Measurements from ENCODE around the gene GRM8.
"Not testable (repeated sequence)": the region's sequence is repeated elsewhere in the genome, so short reads cannot be mapped to it uniquely, and the experiment has no call there.

The GRM8 gene

DNA sequence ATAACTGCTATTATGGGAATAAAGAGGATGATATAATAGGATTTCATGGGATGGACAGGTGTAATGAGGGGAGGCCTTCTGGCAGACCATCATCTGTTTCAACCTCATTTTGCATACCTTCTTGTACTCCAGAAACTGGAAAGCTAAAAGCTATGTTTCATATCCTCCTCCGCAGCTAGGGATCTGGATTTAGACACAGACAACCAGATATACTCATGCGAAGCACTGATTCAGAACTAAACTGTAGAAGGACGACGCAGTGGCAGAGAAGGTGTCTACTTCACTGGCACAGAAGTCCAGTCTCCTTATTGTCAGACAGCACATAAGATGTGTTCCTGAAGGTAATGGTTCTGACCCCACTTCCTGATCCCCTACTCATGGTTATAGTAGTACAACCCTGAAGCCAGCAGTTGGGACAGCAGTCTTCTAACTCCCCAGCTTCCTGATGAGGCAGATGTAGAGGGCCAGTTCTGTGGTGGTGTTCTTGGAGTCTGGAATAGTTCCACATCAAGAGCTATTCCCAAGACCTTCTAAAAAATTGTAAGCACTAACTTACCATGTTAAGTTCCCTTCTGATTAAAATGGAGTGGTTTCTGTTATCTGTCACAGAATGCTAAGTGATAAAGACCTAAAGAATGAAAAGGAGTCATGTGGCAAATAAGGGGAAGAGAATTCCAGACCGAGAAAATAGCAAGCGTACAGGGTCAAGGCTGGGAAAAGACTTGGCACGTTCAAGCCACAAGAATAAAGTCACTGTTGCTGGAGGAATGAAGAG lies 550.3 kb downstream of the GRM8 start:
- DNase-seq, result no peak

DNA sequence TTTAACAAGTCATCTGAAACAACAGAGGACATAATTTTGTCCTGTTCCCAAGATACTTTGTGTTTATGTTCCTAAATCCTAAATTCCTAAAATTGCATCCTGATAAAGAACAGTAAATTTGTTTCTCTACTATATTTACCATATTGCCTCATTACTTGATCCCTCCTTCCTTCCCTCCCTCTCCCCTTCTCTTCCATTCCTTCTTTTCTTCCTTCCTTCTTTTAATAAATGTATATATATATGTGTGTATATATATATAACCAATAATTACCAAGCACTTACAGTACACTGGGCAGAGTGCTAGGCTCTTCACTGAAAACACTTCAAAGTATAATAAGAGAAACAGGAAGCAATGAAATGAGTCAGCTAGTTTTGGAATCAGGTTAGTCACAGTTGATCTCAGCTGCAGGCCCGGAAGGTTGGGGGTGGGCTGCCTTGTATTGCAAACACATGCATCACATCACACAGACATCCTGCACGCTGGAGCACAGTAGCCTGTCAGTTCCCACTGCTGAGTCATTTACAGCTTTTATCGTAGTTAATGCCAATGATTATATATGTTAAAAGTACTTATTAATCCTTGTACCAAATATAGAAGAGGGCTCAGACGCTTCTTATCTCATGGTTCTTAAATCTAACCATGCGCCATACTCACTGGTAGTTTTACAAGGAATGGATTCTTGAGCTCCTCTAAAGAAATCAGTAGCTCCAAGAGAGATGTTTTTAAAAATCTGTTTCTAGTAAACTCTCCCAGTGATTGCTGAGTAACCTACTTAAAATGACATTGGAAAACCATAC lies 551.7 kb downstream of the GRM8 start:
- DNase-seq, result no peak

DNA sequence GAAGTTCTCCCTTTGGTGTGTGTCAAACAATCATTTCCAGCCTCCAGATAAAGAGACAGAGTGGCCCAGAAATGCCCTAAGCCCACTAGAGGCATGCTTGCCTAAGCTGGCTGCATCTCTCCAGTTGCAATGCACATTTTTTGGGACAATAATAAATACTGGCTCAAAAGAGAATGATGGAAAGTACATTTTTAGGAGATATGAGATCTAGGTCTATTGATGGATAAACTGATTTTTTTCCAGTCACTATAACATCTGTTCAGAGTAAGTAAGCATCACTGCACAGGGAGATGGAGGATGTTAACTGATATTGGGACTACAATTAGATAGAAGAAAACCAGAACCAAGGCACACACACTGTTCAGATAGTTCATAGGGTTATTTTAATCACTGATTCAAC lies 553.0 kb downstream of the GRM8 start:
- DNase-seq, result no peak

DNA sequence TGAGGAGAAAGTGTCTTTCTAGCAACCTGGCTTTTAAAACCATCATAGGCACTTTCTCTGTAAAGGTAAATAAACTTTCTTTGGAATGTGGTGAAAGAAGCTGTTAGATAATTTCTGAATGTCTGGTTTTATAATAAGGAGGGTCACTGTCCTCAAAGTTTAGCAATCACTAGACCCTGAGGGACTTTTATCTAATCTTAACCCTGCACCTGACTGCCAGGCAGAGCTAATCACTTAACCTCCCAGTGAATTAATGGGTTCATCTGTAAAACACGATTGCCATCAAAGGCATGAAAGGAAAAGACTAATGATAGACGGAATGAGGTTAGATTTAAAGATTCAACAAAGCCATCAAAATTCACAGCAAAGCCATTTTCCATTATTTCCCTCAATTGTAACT lies 553.8 kb downstream of the GRM8 start:
- no peak for DNase-seq

DNA sequence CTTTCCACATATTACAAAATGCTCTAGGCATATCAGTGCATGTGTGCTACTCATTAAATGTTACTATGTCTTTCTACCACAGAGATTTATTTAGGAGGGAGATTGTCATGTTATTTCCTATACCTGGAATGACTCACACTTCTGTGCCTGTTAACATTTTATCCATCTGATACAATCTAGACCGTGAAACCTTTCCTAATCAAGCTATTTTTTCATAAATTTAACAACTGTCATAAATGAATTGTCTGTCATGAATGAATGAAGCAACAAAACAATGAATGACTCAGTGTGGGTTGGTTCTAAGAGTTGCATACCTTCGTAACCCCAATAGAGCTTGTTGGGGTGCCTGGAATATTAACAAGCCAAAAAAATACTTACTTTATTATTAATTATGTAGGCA lies 554.3 kb downstream of the GRM8 start:
- no peak for DNase-seq

DNA sequence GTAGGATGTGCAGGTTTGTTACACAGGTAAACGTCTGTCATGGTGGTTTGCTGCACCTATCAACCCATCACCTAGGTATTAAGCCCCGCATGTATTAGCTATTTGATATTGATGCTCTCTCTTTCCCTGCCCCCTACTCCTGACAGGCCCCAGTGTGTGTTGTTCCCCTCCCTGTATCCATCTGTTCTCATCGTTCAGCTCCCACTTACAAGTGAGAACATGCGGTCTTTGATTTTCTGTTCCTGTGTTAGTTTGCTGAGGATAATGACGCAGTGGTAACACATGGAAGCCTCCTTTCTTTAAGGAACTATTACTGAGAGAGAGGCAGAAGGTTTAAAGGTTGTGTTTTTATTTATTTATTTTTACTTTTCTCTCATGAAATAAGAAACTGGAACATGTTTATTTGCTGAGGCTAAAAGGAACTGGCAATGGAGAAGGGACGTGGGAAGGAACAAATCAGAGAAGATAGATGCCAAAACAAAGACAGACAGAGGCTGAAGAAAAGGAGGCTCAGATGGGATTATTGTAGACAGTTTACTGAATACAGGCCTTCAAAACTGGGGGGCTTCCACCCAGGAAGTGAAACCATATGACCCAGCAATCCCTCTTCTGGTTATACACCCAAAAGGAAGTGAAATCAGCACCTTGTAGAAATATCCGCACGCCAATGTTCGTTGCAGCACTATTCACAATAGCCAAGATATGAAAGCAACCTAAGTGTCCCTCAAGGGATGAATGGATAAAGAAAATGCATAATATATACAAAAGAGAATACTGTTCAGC lies 556.3 kb downstream of the GRM8 start:
- DNase-seq, result no peak

DNA sequence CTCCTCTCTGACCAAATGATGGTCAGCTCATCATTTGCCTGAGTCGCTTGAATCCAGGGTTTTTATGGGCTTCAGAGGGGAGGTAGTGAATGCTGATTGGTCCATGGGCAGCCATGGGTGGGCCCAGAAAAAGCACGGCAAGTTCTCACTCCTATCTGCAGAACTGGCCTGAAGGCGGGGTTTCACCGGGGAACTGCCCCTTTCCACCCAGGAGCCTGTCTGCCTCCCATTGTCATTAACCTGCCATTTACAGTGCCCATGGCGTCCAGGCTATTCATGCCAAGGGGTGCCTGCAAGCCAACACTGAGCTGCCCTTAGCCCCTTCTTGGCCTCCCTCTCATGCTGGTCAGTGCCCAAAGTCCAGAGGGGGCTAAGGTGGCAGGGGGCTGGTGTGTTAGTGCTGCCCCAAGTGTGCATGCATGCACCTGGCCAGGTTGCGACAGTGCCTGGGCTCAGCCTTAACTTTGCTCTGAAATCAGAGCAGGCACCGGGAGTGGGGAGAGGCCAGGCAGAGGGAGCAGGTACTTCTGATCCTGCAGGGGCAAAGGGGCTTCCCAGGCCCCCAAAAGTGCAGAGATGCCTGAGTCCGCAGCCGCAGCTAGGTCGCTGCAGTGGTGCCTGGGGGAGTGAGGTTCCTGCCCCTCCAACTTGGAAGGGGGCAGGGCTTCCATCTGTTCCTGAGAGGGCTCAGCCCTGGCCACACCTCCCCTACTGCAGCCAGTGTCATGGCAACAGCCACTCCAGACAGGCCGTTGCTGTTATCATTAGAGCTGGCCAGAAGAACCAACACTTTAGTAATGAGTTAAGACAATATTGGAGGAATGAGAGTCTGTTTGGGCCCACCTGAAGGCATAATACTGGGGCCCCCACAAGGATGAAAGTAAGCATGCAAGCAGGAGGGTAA lies 561.6 kb downstream of the GRM8 start:
- no peak for DNase-seq

DNA sequence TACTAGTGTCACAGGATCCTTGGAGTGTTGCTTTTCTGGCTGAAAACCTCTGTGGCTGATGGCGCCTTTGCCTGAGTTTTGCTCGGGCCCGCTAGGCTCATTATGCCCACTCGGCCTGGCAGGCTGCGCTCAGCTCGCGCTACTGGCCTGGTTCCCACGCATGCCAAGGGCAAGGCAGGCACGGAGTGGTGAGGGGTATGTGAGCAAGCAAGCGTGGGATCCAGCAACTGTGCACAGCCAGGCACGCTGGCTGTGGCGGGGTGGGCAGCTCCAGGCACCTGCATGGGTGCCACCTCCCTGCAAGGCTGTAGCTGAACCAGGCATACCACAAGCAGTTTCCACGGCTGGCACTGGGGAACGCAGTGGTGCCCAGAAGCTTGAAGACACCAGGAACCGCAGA lies 562.6 kb downstream of the GRM8 start:
- no peak for DNase-seq

DNA sequence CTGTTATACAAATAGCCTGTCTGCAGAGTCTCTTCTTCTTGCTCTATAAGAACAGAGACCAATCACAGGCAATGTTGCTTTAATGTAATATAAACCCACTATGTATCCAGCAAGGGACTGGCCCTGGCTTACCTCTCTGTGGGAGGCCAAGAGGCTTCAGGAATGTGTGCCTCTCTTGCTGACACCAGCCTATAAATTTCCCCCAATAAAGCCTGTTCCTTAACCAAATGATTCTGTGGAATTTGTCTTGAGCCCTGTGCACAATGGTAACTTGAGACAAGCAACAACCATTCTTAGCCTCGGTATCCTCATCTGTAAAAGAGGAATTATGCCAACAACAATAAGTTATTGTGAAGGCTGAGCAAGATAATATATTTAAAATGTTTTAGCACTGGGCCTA lies 563.7 kb downstream of the GRM8 start:
- DNase-seq, result no peak

DNA sequence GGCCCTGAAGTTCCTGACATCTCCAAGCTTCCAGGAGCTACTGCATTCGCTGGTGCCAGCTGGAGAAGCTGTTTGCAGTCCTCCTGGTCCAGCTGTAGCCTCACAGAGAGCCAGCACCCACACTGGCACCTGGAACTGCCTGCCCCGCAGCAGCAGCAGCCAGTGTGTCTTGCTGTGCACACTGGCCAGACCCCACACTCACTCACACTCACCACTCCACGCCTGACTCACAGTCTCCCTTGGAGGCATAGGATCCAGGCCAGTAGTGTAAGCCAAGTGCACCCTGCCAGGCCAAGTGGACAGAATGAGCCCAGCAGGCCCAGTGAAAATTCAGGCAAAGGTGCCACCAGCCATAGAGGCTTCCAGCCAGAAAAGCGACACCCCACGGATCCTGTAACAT lies 566.3 kb downstream of the GRM8 start:
- no peak for DNase-seq

DNA sequence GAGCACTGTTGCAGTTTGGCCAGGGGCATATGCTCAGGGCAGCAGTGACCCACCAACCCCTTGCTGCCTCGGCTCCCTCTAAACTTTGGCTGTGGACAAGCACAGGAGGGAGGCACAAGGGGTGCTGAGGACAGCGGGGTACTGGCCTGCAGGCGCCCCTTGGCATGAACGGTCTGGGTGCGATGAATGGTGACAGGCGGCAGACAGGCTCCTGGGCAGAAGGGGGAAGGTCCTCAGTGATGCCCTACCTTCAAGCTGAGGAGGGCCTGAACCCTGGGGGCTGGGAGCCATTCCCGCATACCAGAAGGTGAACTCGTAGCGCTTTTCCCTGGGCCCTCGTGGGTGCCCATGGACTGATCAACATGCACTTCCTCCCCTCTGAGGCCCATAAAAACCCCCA lies 567.1 kb downstream of the GRM8 start:
- DNase-seq, result no peak

DNA sequence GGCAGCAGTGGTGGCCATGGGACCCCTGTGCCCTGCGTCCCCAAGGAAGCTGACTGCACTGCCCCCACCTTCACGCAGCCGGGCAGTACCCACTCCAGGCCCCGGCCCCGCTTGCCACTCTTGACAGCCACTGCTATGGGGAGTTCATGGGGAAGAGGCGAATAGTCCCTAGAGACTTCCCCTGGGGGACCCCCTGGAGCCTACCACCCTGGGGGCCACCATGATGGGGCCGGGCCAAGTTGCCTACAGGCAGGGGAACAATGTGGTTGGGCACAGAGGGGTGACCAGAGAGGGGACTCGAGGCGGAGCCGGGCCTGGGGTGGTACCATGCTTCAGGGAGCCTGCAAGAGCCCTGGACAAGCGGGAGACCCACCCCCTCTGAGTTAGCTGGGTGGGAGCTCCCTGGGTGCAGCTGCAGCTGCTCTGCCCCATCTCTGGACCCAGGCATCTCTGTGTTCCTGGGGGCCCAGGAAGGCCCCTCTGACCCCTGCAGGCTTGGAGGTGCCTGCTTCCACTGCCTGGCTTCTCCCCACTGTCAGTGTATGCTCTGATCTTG lies 567.6 kb downstream of the GRM8 start:
- no peak for DNase-seq

DNA sequence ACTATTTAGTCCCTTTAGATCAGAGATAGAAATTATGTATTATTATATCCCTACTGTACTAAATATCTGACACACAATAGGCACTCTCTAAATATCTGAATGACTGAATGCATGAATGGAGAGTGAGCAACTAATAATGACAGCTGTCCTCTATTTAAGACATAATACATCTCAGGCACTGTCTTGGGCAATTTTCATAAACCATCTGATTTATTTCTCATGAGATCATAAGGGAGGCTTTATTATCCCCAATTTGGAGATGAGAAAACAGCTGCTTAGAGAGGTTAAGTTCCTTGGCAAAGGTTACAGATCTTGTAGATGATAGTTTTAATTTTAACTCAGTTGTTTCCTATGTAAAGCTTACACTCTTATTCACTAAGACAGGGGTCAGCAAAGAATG lies 570.6 kb downstream of the GRM8 start:
- DNase-seq, result no peak

DNA sequence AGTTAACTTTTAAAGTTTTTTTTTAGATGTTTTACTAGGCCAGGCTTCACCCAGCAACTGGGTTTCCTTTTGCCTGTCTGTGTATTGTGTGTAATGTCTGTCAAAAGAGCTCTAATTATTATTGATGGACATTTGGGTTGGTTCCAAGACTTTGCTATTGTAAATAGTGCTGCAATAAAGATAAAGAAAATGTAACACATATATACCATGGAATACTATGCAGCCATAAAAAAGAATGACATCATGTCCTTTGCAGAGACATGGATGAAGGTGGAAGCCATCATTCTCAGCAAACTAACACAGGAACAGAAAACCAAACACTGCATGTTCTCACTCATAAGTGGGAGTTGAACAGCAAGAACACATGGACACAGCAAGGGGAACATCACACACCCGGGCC lies 584.0 kb downstream of the GRM8 start:
- DNase-seq, result not testable (repeated sequence)

DNA sequence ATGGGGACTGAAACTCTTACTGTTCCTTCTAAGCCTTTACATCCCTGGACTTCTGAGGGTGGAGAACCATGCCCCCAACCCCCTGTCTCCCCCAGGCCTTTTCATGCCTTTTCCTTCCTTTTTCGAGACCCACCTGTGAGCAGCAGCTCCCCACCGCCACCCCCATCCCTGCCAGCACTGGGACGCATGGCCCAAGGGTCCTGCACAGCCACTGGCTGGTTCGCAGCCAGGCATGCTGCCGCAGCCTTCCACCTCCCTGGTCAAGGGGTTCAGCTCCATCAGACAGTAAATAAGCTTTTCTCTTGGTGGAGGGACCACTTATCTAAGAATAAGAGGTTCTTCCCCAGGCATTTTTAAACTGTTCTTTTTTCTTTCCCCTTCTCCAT lies 584.4 kb downstream of the GRM8 start:
- no peak for DNase-seq

DNA sequence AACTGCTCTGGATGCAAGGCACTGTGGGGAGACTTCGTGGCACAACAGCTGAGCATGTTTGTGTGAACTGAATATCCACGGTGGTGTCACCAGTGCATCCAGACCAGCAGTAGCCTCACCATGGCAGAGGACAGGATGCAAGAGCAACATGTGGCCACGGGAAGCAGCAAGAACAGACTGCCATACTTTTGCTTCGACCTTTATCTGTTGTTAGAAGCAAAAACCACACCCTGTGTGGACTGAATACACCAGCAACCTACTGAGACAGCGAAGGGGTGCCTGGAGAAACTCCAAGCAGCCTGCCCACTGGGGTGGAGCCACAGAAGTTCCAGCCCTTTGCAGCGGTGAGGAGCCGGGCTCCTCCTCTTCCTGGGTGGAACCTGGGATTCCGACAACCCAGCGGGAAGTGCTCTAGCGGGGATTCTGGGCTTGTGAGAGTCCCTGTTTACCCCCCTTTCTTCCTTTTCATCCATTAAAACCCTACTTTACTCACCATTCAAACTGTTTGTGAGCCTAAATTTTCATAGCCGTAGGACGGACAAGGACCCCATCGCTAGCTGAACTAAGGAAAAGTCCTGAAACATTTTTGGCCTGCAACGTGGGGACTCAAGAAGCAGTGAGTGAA lies 584.9 kb downstream of the GRM8 start:
- no peak for DNase-seq

DNA sequence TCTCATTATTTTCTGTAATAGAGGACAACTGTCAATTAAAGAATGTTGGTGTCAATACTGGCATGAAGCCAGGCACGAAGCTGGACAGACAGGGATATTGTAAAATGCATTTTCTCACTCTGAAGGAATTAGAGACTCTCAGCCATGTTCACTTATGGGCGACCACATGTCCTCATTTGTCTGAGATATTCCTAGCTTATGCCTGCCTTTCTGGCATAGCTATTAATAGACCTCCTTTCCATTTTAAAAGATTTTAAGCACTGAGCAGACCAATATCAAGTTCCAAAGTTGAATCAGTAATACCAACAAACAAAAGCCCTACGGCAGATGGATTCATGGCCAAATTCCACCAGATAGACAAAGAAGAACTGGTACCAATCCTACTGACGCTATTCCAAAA lies 589.9 kb downstream of the GRM8 start:
- no peak for DNase-seq

DNA sequence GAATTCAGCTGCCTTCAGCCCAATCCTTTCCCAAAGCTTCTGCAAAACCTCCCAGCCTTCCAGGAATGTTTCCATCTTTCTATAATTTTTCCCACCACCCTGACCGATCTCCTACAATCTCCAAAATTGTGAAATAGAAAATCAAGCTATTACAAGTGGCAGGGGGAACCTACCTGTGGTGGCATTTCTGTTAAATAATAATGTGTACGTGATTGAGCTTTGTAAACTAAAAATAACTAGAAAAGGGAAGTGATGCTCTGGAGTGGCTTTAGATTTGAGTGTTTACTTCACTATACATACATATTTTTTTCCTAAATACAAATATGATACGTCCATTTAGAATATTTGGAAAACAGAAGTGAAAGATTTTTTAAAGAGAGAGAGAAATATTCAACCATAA lies 593.6 kb downstream of the GRM8 start:
- no peak for DNase-seq

DNA sequence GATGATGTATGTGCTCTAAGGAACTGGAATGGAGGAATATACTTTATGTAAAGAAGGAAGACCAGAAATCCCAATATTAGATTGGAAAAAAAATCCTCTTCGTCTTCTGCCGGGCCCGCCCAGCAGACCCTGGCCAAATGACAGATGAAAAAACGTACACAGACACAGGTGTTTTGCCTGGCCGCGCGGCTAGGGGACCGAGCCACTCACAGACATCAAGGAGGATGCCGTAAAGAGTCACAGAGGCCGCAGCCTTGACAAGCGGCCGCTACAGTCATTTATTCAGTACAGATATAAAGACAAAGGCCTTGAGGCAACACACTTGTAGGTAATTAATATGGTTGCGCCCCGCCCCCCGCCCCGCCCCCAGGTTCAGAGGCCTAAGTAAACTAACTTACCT lies 594.1 kb downstream of the GRM8 start:
- no peak for DNase-seq

DNA sequence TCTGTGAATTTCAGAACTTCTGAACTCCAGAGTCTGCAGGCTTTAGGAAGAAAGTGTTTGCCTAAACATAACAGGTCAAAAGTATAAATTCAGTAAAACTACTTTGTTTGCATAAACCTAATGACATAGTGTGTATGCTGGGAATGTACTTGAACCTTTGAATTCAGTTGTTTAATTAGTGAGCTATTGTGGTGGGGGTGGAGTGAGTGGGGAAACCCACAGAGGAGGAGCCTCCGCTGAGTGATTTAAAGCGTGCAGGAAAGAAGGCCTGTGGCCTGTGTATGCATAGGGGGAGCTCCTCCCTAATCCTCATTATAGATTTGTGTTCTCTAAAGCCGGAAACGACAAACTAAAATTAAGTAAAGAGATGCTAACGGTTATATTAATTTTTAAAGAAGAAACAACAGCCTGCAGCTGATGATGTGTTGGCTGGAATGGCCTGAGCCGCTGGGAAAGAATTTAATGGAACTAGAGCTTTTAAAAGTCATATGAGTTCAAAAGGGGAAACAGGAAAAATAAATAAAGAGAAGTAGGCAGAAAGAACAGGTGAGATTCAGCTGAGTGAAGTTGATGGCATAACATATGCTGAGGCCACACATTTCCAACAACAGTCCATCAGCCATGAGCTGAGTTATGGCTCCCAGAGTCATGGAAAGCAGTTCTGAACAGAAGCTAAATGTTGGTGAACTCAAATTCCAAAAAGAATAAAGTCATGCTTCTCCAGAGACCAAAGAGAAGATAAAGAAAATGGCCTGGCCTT lies 595.0 kb downstream of the GRM8 start:
- DNase-seq, result no peak

DNA sequence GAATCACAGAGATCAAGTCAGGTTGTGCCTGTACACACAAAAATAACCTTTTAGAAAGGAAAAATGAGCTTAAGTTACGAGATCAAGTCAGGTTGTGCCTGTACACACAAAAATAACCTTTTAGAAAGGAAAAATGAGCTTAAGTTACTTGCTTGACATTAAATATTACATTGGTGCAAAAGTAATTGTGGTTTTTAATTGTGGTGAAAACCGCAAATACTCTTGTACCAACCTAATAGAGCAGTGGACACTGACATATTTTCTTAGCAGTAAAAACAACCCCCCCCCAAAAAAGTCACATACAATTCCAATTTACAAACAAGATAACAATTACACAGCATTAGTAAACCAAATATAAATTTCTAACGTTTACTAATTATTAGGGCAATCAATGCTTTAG lies 595.6 kb downstream of the GRM8 start:
- no peak for DNase-seq

Measured in cortex of kidney (tissue), 1 donor.